Measurements from ENCODE around the gene PLA2G7.

Gene PLA2G7

DNA sequence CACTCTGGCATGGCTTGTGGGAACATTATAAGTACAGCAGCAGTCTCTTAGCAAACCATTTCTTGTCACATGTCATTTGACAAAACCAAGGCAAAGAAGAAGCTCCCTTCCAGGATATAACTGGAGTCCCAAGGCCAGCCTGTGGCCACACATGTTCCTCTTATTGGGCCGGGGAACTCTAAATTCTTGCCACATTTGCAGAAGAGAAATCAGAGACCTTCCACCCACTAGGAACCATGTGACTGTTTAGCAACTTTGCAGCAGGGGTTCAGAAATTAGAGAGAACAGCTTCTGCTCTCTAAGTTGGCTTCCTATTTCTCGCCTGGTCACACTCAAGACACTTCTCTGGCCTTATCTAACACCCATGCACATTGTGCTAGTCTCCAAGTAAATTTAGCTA lies 37.6 kb upstream of the PLA2G7 start:
- TF ChIP-seq, protein P1, sequence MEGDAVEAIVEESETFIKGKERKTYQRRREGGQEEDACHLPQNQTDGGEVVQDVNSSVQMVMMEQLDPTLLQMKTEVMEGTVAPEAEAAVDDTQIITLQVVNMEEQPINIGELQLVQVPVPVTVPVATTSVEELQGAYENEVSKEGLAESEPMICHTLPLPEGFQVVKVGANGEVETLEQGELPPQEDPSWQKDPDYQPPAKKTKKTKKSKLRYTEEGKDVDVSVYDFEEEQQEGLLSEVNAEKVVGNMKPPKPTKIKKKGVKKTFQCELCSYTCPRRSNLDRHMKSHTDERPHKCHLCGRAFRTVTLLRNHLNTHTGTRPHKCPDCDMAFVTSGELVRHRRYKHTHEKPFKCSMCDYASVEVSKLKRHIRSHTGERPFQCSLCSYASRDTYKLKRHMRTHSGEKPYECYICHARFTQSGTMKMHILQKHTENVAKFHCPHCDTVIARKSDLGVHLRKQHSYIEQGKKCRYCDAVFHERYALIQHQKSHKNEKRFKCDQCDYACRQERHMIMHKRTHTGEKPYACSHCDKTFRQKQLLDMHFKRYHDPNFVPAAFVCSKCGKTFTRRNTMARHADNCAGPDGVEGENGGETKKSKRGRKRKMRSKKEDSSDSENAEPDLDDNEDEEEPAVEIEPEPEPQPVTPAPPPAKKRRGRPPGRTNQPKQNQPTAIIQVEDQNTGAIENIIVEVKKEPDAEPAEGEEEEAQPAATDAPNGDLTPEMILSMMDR (IDR thresholded peaks at IDR 0.05): no peak

DNA sequence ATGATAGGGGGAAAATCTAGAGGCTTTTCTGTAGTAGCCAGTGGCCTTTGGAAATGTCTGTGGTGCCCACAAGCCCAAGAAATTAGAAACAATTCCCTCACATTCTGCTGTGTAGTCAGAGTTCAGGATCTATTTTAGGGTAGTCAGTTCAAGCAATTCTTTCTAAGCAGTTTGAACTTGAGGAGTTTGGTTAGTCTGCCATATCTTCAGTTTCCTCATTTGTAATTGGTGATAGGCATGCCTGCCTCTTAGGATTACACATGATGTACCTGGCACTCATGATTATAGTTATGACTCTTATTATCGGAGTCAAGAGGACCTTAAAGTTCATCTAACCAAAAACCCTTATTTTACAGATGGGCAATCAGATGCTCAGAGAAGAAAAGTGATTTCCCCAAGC lies 36.8 kb upstream of the PLA2G7 start:
- TF ChIP-seq, protein P1 (IDR thresholded peaks at IDR 0.05): no peak

DNA sequence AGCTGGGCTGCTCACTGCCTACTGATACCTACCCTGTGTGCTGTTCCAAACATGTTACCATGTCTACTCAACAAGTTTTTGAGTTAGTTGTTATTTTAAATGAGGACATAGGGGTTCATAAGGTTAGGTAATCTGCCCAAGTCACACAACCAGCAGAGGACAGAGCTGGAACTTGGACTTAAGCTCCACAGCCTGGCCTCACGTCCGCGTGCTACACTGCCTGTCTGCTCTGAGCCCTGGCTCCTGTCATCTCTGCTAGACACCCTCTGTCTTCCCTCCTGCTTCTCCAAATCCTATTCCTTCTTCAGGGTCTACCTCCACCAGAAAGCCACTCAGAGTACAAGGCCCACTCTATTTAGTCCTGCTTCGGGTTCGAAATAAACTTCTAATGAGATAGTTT lies 29.8 kb upstream of the PLA2G7 start:
- TF ChIP-seq, protein P1 (IDR thresholded peaks at IDR 0.05): no peak

DNA sequence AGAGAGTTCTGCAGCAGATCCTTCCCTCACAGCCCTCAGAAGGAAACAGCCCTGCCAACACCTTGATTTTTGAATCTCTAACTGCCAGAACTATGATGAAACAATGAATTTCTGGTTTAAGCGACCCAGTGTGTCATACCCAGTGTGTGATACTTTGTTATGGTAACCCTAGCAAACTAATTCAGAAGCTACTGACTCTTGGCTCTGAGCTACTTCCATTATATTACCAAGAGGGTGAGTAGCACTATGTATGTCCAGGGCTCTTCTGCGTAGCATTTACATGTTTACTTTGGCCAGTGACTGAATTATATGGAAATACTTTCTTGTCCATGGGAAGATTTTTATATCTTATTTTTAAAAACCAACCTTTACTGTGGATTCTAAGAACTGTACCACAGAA lies 28.3 kb upstream of the PLA2G7 start:
- TF ChIP-seq, protein P1 (IDR thresholded peaks at IDR 0.05): no peak

DNA sequence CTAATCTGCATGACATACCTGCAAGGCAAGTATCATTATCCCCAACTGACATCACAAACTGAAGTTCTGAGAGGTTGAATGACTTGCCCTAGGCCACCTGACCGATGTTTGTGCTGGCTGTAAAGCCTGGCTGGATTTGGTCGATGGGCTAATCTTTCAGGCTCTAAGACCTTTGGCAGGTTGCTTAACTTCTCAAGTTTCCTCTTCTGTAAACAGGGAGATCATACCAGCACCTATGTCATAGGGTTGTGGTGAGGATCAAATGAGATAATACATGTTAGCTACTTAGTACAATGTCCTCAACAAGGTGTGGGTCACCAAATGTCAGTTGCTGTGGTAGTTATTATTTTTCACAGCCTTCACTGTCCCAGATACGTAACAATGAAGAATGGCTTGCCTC lies 25.8 kb upstream of the PLA2G7 start:
- TF ChIP-seq, protein P1 (IDR thresholded peaks at IDR 0.05): no peak

DNA sequence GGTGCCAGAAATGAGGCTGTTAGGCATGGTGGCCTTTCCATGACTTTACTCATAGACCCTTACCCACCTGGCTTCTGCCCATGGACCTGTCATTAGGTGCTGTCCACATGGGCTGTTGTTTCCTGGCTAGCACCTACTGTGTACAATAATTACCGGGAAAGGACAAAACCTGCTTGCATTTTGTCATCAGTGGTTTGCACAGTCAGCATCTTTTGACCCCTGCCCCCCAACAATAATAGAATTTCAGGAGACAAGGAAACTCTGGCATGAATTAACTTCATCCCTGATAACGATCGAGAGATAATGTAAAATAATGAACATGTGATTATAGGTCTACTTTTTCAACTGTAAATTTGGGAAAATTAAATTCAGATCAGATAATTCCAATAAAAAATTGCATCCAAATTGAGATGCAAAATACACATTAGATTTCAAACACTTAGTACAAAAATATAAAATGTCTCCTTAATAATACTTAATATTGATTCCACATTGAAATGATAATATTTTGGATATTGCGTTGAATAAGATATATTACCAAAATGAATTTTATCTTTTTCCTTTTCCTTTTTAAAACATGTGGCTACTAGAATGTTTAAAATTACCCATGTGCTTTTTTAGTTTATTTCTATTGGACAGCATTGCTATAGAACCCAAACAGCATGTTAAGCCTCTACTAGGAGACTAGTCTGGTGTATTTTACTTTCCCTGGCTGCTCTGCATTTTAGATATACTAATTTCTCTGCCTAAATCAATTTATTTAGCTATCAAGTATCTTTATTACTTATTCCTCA lies 24.0 kb upstream of the PLA2G7 start:
- TF ChIP-seq, protein P1 (IDR thresholded peaks at IDR 0.05): no peak

DNA sequence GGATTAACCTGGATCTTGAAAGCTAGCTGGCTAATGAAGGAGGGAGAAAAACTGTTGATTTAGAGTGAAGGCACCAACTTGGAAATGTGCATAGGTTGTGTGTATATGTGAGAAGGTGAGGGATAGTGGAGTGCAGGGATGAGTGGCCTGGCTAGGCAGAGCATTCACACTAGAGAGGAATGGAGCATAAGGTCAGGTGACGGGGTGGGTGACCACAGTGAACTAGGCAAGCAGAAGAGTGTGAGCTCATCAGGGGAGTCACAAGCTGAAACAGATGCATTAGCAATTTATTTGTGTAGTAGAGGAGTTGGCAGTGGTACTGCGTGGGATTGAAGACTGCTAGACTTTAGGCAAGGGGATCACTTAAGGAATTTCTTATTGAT lies 22.0 kb upstream of the PLA2G7 start:
- TF ChIP-seq, protein P1 (IDR thresholded peaks at IDR 0.05): no peak

Data from LNCAP (cell line).